ENCODE results near the gene NANOGP8.
A peak's percentile ranks its signal among the peaks of the same experiment; 100 is the strongest.

NANOGP8 gene

DNA sequence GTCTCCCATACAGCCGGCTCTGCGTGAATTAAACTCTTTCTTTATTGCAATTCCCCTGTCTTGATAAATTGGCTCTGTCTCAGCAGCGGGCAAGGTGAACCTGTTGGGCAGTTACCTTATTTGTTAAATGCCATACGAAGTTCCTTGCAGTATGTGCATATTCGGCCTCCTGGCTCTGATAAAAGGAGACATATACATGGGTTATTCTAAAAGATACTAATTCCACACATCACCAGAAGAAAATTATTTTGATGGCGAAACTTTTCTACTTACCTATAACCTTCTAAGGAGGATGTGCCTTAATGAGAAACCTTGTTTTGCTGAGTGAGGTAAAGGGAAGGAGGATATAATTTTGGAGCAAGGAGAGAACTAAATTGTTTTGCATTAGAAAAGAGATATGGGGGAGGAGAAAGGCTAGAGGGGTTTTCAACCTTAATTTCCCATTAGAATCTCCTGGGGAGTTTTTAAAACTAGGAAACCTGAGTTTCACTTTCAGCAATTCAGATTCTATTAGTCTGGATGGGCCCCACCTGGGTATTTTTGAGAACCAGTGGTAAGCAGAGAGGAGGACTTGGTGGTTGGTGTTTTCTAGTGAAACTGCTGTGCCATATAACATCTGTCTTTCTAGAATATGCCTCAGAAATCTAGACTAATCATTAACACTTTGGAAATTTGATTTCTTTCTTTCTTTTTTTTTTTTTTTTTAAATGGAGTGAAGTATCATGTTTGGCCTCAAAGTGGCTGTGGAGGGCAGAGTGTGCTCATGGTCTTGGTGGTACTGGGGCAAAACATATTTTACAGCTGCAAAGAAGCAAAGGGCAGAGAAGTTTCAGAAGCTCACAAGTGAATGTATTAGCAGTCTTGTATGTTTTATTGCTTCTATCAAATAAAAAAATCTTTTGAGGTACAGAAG is 23.0 kb downstream of the NANOGP8 start:
- DNase-seq (ENCODE audit: low read depth), result no peak
- no peak overlapping the region for H3K4me3 ChIP-seq (ENCODE audit: low read depth, low read length)

DNA sequence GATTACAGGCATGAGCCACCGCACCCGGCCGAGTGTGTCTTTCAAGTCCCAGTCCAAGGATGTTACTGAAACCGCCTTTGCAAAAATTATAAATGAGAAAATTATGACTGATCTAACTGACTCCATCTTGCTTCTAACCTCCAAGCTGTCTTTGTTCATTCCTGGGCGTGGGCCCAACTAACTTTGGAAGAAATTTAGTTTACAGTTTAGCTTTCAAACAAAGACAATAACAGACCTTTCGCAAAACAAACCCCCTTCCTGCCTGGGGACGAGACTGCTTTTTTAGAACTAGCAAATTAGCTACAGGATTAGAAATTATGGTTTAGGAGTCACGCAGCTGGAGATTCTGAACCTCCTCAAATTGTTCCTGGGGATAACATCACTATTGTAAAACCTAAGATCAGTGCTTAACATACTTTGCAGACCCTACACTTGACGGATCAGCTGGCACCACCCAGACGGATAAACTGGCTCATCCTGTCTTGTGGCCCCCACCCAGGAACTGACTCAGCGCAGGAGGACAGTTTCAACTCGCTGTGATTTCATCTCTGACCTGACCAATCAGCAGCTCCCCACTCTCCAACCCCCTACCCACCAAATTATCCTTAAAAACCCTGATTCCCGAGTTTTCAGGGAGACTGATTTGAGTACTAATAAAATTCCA is 23.8 kb downstream of the NANOGP8 start:
- DNase-seq (ENCODE audit: low read depth), result no peak
- no peak overlapping the region for H3K4me3 ChIP-seq (ENCODE audit: low read depth, low read length)

DNA sequence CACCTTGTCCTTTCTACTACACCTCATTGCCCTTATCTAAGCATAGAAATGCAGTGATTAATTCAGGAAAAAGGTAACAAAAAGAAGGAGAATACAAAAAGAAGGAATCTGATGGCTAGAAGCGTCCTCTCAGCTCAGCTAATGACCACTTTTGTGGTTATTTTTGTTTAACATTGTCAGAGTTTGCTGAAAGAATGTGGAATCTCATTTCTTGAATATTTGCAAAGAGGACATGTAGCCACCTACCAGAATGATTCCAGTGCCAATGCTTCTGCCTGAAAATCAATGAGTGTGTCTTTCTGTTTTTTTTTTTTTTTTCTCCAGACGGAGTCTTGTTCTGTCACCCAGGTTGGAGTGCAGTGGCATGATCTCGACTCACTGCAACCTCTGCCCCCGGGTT is 24.5 kb downstream of the NANOGP8 start:
- DNase-seq (ENCODE audit: low read depth), result no peak

DNA sequence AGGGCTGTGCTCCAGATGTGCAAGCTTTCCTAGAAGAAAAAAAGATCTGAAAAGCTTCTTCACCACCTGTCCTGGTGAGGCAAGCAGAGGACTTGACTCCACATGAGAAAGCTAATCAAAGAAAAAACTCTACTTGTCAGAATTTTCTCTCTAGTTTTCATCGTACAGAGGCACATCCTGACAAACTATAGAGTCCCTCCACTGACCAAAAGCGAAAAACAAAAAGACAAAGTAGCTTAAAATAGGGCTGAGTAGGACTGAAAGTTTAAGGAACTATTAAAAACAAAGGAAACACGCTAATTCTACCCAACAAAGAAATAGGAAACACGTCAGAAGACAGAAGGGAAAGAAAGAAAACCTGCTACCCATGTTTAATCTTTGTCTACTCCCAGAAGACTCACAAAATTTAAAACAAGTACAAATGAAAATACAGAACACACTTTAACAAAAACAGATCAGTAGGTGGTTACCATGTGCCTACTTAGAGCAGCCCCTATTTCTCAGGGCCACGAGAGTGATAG is 26.5 kb downstream of the NANOGP8 start:
- DNase-seq (ENCODE audit: low read depth), result no peak
- H3K4me3 ChIP-seq (ENCODE audit: low read depth, low read length), result no peak overlapping the region

More for the DNA sequence above, 24.5 kb downstream of the NANOGP8 start:
- no peak overlapping the region for H3K4me3 ChIP-seq (ENCODE audit: low read depth, low read length)

DNA sequence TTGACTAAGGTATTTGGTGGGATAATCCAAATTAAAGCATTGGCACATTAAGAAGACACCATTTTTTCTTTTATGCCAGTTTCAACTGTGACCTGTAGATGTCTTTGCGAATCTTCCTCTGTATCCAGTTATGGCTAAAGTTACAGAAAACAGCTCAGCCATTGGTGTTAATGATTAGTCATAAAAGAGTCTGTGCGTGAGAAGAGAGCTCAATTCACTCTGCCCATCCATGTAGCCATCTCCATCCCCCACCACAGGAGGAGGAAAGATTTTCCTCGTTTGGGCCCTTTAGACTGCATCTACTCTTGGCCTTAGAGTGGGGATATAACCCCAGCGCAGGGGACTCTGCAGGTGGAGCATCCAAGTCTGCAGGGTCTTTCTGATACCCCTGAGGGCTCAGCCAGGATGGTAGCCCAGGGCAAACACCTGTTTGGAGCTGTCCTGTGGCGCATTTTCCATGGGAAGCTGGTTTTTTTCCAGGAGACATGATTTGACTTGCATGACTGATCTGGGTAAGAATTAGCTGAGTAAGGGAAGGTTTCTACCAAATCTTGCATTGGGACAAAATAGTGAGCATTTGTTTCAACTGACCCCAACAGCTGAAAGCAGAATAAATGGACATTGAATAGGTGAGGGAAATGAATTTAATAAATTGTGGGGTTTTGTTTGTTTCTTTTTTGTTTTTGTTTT is 29.5 kb downstream of the NANOGP8 start:
- no peak overlapping the region for H3K4me3 ChIP-seq (ENCODE audit: low read depth, low read length)
- no peak for DNase-seq (ENCODE audit: low read depth)

DNA sequence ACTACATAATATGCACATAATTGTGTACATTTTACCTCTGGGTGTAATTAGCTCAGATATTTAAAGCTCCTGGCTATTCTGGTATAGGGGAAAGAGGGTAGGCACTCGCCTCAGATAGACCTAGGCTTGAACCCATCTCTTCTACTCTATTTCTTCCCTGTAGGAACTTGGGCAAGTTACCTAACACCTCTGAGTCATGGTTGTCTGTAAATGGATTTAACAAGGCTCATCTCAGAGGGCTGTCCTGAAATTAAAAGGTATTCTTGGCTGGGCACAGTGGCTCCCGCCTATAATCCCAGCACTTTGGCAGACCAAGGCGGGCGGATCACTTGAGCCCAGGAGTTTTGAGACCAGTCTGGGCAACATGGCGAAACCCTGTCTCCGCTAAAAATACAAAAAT is 30.7 kb downstream of the NANOGP8 start:
- DNase-seq (ENCODE audit: low read depth), result no peak
- no peak overlapping the region for H3K4me3 ChIP-seq (ENCODE audit: low read depth, low read length)

GRCh38 chr15:35047996-35048395 is 37.1 kb downstream of the NANOGP8 start:
- DNase-seq (ENCODE audit: low read depth), result no peak
- no peak overlapping the region for H3K4me3 ChIP-seq (ENCODE audit: low read depth, low read length)

GRCh38 chr15:35047528-35047927 is 37.6 kb downstream of the NANOGP8 start:
- no peak overlapping the region for H3K4me3 ChIP-seq (ENCODE audit: low read depth, low read length)
- no peak for DNase-seq (ENCODE audit: low read depth)

GRCh38 chr15:35043373-35044095 is 41.6 kb downstream of the NANOGP8 start:
- peak; percentile 11 for DNase-seq (ENCODE audit: low read depth)
- H3K4me3 ChIP-seq (ENCODE audit: low read depth, low read length), result no peak overlapping the region

GRCh38 chr15:35040339-35041255 is 44.5 kb downstream of the NANOGP8 start:
- no peak overlapping the region for H3K4me3 ChIP-seq (ENCODE audit: low read depth, low read length)
- no peak for DNase-seq (ENCODE audit: low read depth)

- no peak overlapping the region for H3K4me3 ChIP-seq (ENCODE audit: low read depth, low read length)
- no peak for DNase-seq (ENCODE audit: low read depth)
Measured at GRCh38 chr15:35038626-35039451, 46.3 kb downstream of the NANOGP8 start.

Data from skeletal muscle cell (primary cell).